OCI-LY7 (cell line): Measurements from ENCODE around the gene CACNA1B. TPM values are rescaled to one million over a fixed set of nuclear protein-coding genes. Genes with fewer than 3 reads are reported as not detected.

Experiments
- BruUV-seq: library from RNA; stranded (reverse); fragments of 400-500 nt; replicated peaks from 2 replicates; lab custom pipeline; 2021; lab: Mats Ljungman, UMichigan
- CTCF ChIA-PET: fragments of 300-600 bp; sonication (Branson Sonifier 250); formaldehyde crosslinking; loops from one replicate; lab custom pipeline; 2022; ENCODE audit warnings: antibody characterized with exemption; ENCODE audit not compliant: unreplicated experiment; lab: Charles Lee
- POLR2A ChIA-PET: fragments of 300-600 bp; sonication (Branson Sonifier 250); formaldehyde crosslinking; loops from one replicate; lab custom pipeline; 2022; ENCODE audit warnings: antibody characterized with exemption; lab: Charles Lee
- DNase-seq: peaks from one replicate; pipeline ENCODE4 v3.0.0-alpha.2; 2015; ENCODE audit warnings: low spot score
- H2AFZ ChIP-seq: fragments of 200-600 bp; sonication (generic), shearing (Covaris generic); 2 replicates; pipeline ENCODE4 v1.6.1; 2014; ENCODE audit warnings: mild to moderate bottlenecking, antibody characterized with exemption, low read length, moderate library complexity
- H3K27ac ChIP-seq: fragments of 200-600 bp; sonication (generic); 2 replicates; pipeline ENCODE4 v1.5.1; 2014; ENCODE audit warnings: mixed run types, low read depth, mild to moderate bottlenecking, moderate library complexity, low read length, inconsistent platforms; ENCODE audit not compliant: poor library complexity, severe bottlenecking
- H3K36me3 ChIP-seq: fragments of 200-600 bp; sonication (generic); 2 replicates; pipeline ENCODE4 v1.6.1; 2014; ENCODE audit warnings: mild to moderate bottlenecking, antibody characterized with exemption, low read length, moderate library complexity, mixed read lengths; ENCODE audit not compliant: insufficient read depth
- H3K4me1 ChIP-seq: fragments of 200-600 bp; sonication (generic); 2 replicates; pipeline ENCODE4 v1.5.1; 2014; ENCODE audit warnings: mild to moderate bottlenecking, low read length; ENCODE audit not compliant: insufficient read depth, poor library complexity, severe bottlenecking
- H3K4me2 ChIP-seq: fragments of 200-600 bp; sonication (generic); 2 replicates; pipeline ENCODE4 v1.6.1; 2014; ENCODE audit warnings: mild to moderate bottlenecking, low read length
- H3K4me3 ChIP-seq: fragments of 200-600 bp; sonication (generic); 2 replicates; pipeline ENCODE4 v1.5.1; 2014; ENCODE audit warnings: mild to moderate bottlenecking, low read depth, low read length; ENCODE audit not compliant: poor library complexity, severe bottlenecking
- H3K79me2 ChIP-seq: fragments of 200-600 bp; sonication (generic); 2 replicates; pipeline ENCODE4 v1.6.1; 2016; ENCODE audit warnings: low read depth, mild to moderate bottlenecking, low read length, moderate library complexity, mixed read lengths; ENCODE audit not compliant: insufficient read depth
- H3K9me2 ChIP-seq: fragments of 200-600 bp; sonication (generic); 2 replicates; pipeline ENCODE4 v1.6.1; 2016; ENCODE audit warnings: mild to moderate bottlenecking, low read length, mixed read lengths; ENCODE audit not compliant: insufficient read depth
- H3K9me3 ChIP-seq: fragments of 200-600 bp; sonication (generic); 2 replicates; pipeline ENCODE4 v1.6.1; 2014; ENCODE audit warnings: mild to moderate bottlenecking, mixed run types, low read length, mixed read lengths
- H4K20me1 ChIP-seq: fragments of 200-600 bp; sonication (generic); 2 replicates; pipeline ENCODE4 v1.6.1; 2014; ENCODE audit warnings: mild to moderate bottlenecking, antibody characterized with exemption, low read length, moderate library complexity, mixed read lengths; ENCODE audit not compliant: insufficient read depth
- CTCF ChIP-seq: fragments of 200-600 bp; sonication (generic); conservative IDR thresholded peaks from 2 replicates; pipeline ENCODE4 v1.5.1; 2014; ENCODE audit warnings: mild to moderate bottlenecking, antibody characterized with exemption, low read length, moderate library complexity, mixed read lengths
- EZH2phosphoT487 ChIP-seq: fragments of 200-600 bp; sonication (generic); IDR thresholded peaks from 2 replicates; pipeline ENCODE4 v1.6.1; 2018; ENCODE audit warnings: low read depth, borderline replicate concordance, mild to moderate bottlenecking, mixed run types, antibody characterized with exemption, low read length, moderate library complexity, mixed read lengths
- intact Hi-C: fragments of 100-400 bp; cut with micrococcal nuclease; formaldehyde crosslinking; loops from one replicate; pipeline ENCODE4 v1.10.0; 2022; ENCODE audit not compliant: unreplicated experiment
- total RNA-seq, 2 experiments: library from RNA; depleted of rRNA in 1 of 2; stranded (reverse); fragments of >200 nt in 1 of 2; shearing (Covaris generic) in 1 of 2; gene quantifications; 2 replicates each; pipeline ENCODE4 v1.2.3, GENCODE V29; 2014 to 2022

CACNA1B gene
- total RNA-seq, 2 experiments from 2014 or later: not detected

GRCh38 chr9:137872296-137872695 is 5.3 kb upstream of the CACNA1B start:
- H3K4me1 ChIP-seq: no peaks in the 10 kb centered on the region
- DNase-seq: no peak
- H3K9me2 ChIP-seq: no peaks in the 10 kb centered on the region
- H3K79me2 ChIP-seq: no peaks in the 10 kb centered on the region
- no peaks in the 10 kb centered on the region for H4K20me1 ChIP-seq
- no peak overlapping the region for H3K4me3 ChIP-seq
- intact Hi-C loops: no loop called here
- H2AFZ ChIP-seq: no peak overlapping the region
- BruUV-seq: no TSS peak
- no peak overlapping the region for H3K4me2 ChIP-seq
- CTCF ChIA-PET: no interaction called here
- H3K27ac ChIP-seq: no peak overlapping the region
- TF ChIP-seq EZH2phosphoT487 (no peak), CTCF (no peak)
- POLR2A ChIA-PET: no interaction called here
- H3K9me3 ChIP-seq: no peaks in the 10 kb centered on the region
- no peaks in the 10 kb centered on the region for H3K36me3 ChIP-seq

GRCh38 chr9:137873408-137873807 is 4.2 kb upstream of the CACNA1B start:
- Histone ChIP-seq H3K9me3 (no peaks in the 10 kb centered on the region), H3K36me3 (no peaks in the 10 kb centered on the region), H3K4me2 (no peak overlapping the region), H3K79me2 (no peaks in the 10 kb centered on the region), H3K4me1 (no peaks in the 10 kb centered on the region), H3K9me2 (no peaks in the 10 kb centered on the region), H3K4me3 (no peak overlapping the region), H3K27ac (no peak overlapping the region), H4K20me1 (no peaks in the 10 kb centered on the region), H2AFZ (no peak overlapping the region)
- ChIA-PET CTCF (no interaction called here), POLR2A (no interaction called here)
- no peak for DNase-seq
- no peak for TF ChIP-seq EZH2phosphoT487
- no peak for TF ChIP-seq CTCF
- intact Hi-C loops: no loop called here
- no TSS peak for BruUV-seq

- no peak for DNase-seq
- BruUV-seq: no TSS peak
- no peaks in the 10 kb centered on the region for H4K20me1 ChIP-seq
- H3K9me2 ChIP-seq: no peaks in the 10 kb centered on the region
- intact Hi-C loops: no loop called here
- no peak overlapping the region for H3K4me3 ChIP-seq
- H3K9me3 ChIP-seq: no peaks in the 10 kb centered on the region
- no peak overlapping the region for H3K27ac ChIP-seq
- POLR2A ChIA-PET: no interaction called here
- no peak for TF ChIP-seq CTCF
- no peak for TF ChIP-seq EZH2phosphoT487
- CTCF ChIA-PET: no interaction called here
- no peak overlapping the region for H2AFZ ChIP-seq
- H3K4me1 ChIP-seq: no peaks in the 10 kb centered on the region
- H3K36me3 ChIP-seq: no peaks in the 10 kb centered on the region
- H3K4me2 ChIP-seq: no peak overlapping the region
- no peaks in the 10 kb centered on the region for H3K79me2 ChIP-seq
Observed at GRCh38 chr9:137873858-137874362, 3.7 kb upstream of the CACNA1B start.
